Stimulated activated CD4-positive, alpha-beta T cell treated with anti-CD3 and anti-CD28 coated beads, Interleukin-1b, Interleukin-23, amount 100 ng/mL, for 24 hours (primary cell): ENCODE results near the gene RASGRF2.

Source experiments
- DNase-seq, 4 experiments: peaks; one replicate each; pipeline ENCODE4 v3.0.0-alpha.2; 2020; ENCODE audit warnings: low read depth in 4 of 4, low spot score in 1 of 4

RASGRF2 gene

DNA sequence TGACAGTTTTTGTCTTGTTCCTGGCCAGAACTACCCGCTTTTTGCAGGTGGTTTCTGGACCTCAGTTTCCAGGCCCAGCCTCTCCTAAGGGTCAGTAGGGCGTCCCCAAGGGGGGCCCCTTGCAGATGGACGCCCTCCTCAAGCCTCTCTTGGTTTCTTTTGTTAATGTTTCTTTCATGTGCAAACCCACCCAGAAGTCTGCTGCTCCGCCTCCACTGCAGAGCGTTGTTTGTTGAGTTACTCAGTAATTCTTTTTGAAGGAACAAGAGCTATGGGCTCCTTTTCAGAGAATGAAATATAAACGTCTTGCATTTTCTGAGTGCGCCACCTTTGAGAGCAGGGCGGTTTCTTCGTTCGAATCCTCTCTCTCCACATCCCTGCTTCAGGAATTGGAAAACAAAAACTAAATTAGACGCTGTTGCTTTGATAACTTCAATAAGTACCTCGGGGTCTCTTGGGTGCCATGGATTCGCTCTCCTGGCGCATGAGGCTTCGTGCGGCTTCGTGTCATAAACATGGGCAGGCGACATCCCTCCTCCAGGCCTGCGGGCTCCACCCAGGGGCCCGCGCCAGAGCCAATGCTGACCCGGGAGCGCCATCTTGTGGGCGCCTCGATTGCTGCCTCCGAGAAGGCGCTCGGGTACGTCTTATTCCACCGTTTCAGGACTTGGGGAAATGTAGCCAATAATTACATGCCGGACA is 234.6 kb downstream of the RASGRF2 start:
- peak; percentile 68 to 78 (median 74) for DNase-seq

DNA sequence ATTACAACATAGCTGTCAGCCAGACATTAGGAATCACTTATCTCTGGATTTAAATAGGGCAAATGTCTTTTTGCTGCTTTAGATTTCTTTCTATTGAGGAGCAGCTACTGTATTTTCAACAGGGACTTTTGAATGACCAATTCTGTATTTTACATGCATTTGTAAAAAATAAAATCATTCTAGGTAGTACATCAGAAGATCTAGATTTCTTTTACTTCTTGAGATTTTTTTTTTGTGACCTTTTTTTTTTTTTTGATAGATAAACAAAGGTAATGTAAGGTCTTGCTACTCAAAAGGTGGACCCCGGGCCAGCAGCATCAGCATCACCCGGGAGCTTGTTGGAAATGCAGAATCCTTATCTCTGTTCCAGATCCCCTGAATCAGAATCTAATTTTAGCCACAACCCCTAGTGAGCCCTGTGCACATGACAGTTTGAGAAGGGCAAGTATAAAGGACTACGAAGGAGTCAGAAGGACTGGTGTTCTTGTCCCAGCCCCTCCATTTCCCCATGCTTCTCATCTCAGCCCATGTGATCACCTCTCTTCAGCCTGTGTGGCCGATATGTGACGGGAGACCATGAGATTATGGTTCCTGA is 235.3 kb downstream of the RASGRF2 start:
- DNase-seq: no peak

DNA sequence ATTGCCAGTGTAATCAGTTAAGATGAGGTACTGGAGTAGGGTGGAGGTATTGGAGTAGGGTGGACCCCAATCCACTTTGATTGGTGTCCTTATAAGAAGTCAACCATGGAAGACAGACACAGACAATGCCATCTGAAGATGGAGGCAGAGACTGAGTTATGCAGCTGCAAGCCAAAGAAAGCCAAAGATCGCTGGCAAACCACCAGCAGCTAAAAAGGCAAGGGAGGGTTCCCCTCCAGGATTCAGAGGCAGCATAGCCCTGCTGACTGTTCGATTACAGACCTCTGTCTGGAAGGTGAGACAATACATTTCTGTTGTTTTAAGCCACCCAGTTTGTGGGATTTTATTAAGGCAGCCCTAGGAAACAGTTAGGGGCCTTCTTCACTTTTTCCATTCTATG is 242.5 kb downstream of the RASGRF2 start:
- DNase-seq: no peak

DNA sequence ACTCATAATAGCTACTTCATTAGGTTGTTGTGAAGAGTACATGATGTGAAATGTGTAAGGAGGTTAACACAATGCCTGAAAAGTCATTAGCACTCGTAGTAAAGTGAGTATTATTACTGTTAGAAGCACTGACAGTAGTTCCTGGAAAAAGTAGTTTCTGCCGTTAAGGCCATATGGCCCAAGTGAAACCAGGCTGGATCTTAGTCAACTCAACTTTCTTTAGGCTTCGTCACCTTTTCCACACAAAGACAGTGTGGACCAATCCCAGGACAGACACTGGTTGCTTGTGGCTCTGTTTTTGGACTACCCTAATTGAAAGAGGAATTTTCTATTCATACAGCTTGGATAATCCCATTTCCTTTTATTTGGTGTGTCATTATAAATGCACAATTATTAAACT is 243.6 kb downstream of the RASGRF2 start:
- DNase-seq: no peak

DNA sequence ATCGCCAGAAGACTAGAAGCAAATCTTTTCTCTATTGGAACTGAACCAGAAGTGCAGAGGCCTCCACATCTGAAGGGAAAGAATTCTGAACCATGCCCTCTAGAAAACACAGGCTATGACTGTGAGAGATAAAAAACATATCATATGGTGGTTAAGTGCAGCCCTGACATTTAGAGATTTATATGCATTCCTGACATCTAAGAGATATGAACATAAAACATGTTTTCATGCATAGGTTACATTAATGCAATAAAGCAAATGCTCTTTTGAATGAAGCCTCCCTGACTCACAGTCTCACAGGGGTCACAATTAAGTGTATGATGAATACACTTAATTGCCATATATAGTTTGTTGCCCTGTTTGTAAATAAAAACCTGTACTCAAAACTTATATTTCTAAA is 244.0 kb downstream of the RASGRF2 start:
- DNase-seq: no peak

DNA sequence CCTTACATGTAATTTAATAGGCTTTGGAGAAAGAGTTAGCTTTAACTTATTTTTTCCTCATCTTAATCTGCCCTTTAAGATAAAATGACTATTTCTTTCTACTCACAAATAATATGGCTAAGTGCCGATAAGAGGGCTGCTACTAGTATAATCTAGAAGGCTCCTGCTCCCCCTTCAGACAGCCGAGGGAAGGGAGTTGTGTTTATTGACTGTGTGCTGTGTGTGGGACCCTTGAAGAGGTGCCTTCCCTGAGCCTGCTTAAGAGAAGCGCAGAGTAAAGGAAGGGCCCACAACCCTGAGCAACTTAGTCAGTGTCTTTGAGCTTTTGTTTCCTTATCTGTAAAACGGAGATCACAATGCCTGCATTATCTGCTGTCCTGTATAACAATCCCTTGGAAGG is 244.9 kb downstream of the RASGRF2 start:
- DNase-seq: no peak

DNA sequence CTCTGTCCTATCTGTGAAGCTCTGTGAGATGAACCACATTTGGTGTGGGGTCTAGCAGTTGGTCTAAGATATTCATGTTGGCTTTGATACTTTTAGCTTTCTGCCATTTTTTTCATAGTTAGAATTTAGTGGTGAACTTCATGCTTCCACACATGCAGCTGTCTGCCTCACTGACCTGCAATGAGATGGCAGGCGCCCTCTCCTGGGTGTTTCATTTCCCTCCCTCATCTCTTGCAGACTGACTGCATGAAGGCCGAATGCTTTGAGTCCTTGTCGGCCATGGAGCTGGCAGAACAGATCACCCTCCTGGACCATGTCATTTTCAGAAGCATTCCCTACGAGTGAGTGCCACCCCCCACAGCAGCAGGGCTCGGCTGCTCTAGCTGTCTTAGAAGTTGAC is 246.8 kb downstream of the RASGRF2 start:
- DNase-seq: no peak

DNA sequence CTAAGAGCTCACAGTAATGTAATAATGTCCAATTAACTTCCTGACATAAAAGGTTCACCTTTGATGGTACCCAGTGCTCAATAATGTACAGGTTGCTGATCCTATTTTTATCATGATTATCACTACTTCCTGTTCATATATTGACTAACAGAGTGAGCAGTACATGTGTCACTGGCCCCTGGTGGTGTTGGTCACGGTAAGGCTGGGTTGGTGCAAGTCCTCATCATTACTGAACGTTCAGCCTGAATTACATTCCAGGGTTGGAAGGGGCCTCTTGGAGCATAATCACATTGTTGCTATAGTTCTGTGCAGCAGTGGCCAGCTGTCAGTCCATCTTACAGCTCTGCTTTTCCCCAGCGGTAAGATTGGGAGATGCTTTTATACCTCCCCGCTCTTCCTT is 248.7 kb downstream of the RASGRF2 start:
- no peak for DNase-seq

DNA sequence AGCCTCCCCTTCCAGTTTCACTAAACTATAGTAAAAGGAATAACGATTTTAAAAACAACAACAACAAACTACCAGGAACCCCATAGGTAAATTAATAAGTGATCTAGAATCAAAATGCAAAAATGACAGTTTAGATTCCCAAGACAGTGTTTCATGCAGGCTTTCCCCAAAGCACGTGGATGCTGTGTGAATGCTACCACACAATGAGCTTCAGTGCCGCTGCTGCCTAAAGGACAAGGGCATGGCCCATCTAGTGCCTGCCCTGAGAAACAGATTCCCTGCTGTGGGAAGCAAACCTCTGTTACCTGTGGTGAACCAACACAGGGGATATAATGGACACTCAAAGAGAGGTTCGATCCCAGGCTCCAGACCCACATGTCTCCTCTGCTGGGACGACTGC is 249.2 kb downstream of the RASGRF2 start:
- DNase-seq: no peak

DNA sequence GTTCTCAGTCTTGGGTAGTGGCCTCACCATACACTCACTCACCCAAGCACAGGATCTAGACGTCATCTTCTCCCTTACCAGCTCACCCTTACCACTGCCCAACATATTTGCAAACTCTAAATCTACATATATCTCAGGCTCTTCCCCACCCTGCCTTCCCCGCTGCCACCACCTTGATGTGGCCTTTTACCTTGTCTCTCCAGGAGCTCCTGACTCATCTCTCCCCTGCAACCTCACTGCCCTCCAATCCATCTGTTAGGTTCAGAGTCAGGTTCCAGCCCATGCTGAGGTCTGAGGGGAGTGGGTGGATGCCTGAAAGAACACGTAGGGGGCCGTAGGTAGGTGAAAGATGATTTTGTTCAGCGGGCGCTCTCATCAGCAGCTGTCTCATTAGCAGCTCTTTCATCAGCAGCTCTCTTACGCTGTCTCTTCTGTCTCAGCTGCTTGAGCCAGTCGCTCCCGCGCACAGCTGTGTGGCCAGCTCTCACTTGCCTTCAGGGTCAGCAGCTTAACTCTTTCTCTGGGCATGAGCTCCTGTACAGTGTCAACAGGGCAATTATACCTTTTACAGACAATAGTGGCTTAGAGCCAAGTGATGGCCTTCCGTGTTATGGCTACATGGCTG is 249.8 kb downstream of the RASGRF2 start:
- peak in 1 of 4 experiments; percentile 14 for DNase-seq

DNA sequence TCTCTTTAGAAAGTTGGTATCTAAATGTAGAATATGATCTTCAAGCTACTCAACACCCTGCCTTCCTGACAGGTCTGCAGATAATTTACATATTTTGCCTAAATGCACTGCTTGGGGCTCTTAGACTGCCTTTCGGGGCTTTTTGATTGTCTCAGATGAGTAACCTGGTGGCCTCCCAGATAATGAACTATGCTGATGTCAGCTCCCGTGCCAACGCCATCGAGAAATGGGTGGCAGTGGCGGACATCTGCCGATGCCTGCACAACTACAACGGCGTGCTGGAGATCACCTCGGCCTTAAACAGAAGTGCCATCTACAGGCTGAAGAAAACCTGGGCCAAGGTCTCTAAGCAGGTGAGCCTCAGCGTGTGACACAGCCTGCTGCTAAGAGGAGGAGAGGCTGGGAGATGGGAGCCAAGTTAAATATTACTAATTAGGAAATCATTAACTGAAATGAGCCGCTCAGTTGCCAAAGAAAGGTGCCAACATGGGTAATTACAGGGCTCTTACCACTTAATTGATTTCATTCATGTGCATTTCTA is 252.1 kb downstream of the RASGRF2 start:
- DNase-seq: no peak

DNA sequence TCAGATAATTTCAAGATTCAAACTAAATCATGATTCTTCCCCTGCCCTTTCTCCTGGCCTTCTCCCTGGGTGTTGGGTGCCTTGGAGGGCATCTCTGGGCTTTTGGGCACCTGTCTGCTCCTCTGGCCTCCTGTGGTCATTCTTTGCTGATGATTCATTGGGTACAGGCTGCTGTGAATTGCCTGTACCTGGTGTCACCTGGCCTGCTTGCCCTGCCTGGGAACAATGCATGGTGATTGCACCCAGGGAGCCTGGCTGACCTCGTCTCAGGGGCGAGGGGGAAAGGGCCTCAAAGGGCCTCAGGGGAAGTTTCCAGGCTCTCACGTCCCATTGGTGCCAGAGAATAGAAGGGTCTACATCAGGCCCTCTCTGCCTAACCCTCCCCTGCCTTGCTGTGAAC is 252.9 kb downstream of the RASGRF2 start:
- no peak for DNase-seq

DNA sequence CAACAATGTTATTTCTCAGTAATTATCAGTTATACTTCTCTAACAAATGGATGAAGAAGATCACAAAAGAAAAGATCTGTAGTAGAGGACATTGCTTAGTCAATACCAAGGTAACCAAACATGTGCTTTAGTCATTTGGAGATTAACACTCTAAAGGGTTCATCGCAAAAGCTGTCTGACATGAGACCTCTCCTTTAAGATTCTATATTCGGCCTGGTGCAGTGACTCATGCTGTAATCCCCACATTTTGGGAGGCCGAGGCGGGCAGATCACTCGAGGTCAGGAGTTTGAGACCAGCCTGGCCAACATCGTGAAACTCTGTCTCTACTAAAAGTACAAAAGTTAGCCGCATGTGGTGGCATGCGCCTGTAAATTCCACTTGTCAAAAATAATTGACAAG is 254.7 kb downstream of the RASGRF2 start:
- no peak for DNase-seq

DNA sequence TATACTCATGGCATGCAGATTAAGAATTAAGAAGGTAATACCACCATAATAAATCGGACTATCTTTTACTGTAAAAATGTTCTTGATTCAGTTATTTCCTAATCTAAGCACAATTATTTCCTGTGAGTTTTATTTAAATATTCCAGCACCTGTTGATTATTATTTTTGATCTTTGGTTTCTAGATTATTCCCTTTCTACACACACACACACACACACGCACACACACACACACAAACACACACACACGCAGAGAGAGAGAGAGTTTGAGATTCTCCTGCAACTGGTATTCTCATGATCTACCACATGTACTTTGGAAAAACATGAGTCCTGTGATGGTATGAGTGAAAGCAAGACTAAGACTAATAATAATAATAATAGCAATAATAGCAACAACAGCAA is 256.0 kb downstream of the RASGRF2 start:
- DNase-seq: no peak

DNA sequence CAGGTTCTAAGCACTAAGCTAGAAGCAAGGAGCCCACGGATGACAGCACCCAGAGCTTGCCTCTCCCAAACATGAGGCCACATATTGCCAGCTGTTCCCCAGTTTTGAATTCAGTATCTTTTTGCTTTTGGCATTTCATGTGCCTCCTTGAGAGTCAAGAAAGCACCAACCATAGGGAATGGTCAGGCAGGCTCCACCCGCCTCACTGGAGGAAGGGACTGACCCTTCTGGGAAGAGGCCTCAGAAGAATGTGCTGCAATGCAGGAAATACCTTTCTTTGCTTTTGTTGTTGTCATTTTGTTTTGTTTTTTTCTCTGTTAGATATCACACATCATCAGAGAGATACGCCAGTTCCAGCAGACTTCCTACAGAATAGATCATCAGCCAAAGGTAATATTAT is 259.2 kb downstream of the RASGRF2 start:
- DNase-seq: no peak

DNA sequence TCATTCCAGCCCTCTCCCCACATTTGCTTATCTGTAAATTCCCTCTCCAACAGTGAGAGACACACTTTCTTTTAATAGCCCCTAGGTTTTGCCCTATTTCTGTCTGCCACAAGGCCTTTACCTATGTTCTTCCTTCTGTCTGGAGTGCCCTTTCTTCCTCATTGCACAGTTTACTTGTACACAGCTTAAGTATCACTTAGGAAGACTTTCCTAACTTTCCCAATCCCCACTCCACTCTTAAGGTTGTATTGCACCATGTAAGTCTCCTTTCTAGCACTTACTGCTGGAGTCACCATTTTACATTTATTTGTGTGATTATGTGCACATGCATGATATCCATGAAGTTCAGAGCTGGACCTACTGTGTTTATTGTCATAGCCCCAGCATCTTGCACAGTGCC is 262.1 kb downstream of the RASGRF2 start:
- no peak for DNase-seq

DNA sequence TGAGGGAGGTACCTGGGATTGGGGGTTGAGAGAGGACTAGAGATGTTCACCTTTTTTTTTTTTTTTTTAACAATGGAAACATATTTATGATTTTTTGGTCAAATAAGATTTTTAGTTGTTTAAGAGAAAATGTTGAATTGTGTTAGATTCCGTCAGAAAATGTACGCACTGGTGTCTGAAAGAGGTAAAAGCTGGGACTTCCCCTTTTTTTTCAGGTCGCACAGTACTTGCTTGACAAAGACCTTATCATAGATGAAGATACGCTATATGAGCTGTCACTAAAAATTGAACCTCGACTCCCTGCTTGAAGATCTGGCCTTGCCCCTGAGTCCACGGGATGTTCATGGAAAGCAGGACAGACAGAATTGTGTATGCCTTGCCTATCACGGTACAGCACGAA is 265.3 kb downstream of the RASGRF2 start:
- DNase-seq: no peak

DNA sequence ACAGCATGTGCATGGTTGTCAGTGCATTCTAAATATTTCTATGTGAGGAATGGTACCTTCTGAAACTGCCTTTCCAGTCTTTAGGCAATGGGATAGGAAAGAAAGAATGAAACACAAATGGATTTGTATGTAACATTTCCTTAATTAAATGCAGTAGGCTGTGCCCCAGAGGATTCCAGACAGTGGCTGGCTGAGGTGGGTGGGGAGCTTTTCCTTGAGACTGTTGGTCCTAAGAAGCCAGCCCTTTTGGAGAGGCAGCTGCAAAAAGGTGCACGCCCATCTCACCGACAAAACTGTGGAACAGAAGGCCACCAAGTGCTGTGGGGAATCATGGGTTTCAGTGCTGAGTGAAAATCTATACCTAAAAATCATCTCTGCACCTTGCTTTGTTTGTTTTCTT is 266.1 kb downstream of the RASGRF2 start:
- no peak for DNase-seq

DNA sequence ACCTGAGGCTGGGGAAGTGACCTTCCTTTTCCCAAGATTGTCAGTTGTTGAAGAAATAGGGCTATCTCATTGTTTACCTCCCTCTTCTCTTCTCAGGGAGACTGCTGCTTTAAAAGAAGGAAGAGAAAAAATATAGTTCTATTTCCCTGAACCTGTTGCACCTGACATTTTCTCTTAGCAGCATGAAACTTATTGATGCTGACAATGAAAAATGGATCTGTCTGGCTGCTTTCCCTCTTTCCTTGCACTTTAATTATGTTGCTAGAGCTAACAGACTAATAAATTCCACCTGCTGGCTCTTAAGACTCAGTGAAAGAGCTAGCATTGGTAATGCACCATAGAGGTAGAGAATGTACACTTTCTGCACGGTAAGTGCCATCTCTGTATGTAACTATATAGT is 266.8 kb downstream of the RASGRF2 start:
- no peak for DNase-seq

DNA sequence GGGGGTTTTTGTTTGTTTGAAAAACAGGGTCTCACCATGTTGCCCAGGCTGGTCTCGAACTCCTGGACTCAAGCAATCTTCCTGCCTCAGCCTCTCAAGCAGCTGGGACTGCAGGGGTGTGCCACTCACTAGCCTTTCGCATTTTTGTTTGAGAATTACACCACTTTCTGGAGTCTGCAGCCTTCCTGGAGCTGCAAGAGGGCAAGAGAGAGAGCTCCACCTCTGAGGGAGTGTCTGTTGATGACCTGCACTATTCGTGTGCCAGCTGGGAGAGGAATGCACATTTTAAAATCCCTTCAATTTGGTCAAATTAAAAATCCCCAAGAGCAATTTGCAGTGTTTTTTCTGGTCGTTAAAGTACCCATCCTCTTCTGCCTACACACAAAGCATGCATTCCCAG is 267.9 kb downstream of the RASGRF2 start:
- DNase-seq: no peak

DNA sequence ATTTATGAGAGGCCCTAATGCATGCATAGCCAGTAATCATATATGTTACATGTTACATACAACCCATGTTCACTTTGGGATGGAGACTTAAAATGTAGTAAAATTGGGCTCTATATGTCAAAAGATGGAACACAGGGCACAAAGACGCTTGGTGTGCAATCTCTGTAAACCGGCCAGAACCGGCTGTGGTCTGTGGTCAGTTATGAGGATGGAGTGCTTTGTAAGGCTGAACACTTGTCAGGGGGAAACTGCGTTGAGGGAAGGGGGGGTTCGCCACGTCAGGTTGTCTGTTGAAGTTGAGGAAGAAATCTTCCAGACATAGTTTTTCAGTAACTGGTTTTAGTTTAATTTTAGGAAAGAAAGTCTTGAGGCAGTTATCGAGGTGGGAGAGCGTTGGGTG is 270.3 kb downstream of the RASGRF2 start:
- no peak for DNase-seq

DNA sequence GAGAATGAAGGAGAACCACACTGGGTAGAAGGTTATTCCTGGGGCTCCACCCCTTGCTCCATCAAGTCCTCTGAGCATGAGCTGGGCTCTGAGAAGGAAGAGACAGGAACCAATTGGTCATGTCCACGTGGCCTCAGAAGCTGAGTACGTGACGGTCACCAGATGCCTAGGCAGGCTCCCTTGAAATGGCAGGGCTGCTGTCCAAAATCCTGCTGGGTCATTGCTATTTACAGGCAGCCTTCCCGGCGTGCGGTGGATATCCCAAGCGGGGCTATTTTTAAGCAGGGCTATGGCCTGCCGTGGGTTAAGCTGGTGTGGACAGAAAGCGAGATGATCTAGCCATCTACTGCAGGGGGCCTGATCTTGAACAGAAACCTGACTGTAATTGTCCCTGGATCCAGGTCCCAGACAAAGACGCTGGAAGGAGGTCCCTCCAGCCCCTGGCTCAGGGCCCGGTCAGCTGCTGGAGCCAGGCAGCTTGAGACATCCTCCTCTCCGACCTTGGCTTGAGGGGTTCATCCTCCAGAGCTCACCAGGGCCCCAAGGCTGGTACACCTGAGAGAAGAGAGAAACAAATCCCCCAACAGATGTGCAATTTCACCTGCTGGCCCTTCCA is 272.4 kb downstream of the RASGRF2 start:
- no peak for DNase-seq
